GM06990 (cell line): ENCODE results near the gene DCUN1D1.

ENCODE experiments used
- DNase-seq: peaks from one replicate; pipeline ENCODE4 v3.0.0-alpha.2; 2011; ENCODE audit not compliant: insufficient read length; ENCODE audit errors: extremely low read depth
- H3K27me3 ChIP-seq: replicated peaks from 2 replicates; pipeline ENCODE4 v1.6.0; 2011; ENCODE audit warnings: low read length; ENCODE audit not compliant: control insufficient read depth, insufficient read depth
- H3K36me3 ChIP-seq: 2 replicates; pipeline ENCODE4 v1.5.1; 2011; ENCODE audit warnings: low read length; ENCODE audit not compliant: control insufficient read depth, insufficient read depth
- H3K4me3 ChIP-seq: replicated peaks from 2 replicates; pipeline ENCODE4 v1.5.1; 2011; ENCODE audit warnings: low read depth, mild to moderate bottlenecking, control low read depth, low read length
- TF ChIP-seq, protein P1 (sequence below): IDR thresholded peaks from 2 replicates; pipeline ENCODE4 v1.5.1; 2011; ENCODE audit warnings: low read length, control low read depth, mild to moderate bottlenecking, inconsistent platforms; ENCODE audit not compliant: insufficient read depth, poor library complexity, severe bottlenecking

The DCUN1D1 gene

DNA sequence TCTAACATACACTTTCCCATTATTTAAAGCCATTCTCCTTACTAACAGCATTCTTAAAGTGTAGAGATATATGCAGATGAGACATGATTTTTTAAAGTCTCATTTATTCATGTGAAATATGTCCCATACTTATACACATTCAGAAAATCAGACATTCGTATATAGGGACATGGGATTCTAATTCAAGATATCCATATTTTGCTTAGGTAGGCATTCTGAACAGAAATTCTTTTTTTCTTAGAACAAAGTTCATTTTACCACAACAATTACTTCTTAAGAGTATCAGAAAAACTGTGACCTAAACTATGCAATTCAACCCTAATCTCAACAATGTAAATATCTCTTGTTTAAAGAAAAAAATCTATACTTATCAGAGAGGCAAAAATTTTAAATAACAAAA lies 16.2 kb downstream of the DCUN1D1 start:
- no peaks in the 10 kb centered on the region for H3K27me3 ChIP-seq
- H3K36me3 ChIP-seq = no peaks in the 10 kb centered on the region; the same call in 1 of the 2 replicates
- no peak for DNase-seq
- TF ChIP-seq, protein P1, sequence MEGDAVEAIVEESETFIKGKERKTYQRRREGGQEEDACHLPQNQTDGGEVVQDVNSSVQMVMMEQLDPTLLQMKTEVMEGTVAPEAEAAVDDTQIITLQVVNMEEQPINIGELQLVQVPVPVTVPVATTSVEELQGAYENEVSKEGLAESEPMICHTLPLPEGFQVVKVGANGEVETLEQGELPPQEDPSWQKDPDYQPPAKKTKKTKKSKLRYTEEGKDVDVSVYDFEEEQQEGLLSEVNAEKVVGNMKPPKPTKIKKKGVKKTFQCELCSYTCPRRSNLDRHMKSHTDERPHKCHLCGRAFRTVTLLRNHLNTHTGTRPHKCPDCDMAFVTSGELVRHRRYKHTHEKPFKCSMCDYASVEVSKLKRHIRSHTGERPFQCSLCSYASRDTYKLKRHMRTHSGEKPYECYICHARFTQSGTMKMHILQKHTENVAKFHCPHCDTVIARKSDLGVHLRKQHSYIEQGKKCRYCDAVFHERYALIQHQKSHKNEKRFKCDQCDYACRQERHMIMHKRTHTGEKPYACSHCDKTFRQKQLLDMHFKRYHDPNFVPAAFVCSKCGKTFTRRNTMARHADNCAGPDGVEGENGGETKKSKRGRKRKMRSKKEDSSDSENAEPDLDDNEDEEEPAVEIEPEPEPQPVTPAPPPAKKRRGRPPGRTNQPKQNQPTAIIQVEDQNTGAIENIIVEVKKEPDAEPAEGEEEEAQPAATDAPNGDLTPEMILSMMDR = no peak
- H3K4me3 ChIP-seq = no peak overlapping the region

DNA sequence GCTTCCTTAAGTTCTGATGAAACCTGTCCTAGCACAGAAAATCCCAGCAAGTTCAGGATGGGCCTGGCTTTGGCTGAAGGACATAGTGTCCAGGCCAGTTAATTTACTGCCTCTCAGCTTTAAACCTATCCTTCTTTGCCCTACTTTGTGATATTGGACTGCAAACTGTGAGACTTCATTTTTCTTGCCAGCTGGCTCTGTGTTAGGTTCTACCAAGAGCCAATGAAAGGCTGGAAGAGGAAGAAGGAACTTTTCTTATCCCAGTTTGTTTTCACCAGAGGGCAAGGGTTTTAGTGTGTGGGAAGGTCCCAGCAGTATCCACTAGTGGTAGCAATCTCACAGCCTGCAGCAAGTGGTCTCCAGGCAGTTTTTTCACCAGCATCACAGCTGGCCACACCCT lies 18.2 kb downstream of the DCUN1D1 start:
- H3K4me3 ChIP-seq = no peak overlapping the region
- no peak for DNase-seq
- no peaks in the 10 kb centered on the region; the same call in 1 of the 2 replicates for H3K36me3 ChIP-seq
- H3K27me3 ChIP-seq = no peaks in the 10 kb centered on the region
- TF ChIP-seq, protein P1 = no peak

DNA sequence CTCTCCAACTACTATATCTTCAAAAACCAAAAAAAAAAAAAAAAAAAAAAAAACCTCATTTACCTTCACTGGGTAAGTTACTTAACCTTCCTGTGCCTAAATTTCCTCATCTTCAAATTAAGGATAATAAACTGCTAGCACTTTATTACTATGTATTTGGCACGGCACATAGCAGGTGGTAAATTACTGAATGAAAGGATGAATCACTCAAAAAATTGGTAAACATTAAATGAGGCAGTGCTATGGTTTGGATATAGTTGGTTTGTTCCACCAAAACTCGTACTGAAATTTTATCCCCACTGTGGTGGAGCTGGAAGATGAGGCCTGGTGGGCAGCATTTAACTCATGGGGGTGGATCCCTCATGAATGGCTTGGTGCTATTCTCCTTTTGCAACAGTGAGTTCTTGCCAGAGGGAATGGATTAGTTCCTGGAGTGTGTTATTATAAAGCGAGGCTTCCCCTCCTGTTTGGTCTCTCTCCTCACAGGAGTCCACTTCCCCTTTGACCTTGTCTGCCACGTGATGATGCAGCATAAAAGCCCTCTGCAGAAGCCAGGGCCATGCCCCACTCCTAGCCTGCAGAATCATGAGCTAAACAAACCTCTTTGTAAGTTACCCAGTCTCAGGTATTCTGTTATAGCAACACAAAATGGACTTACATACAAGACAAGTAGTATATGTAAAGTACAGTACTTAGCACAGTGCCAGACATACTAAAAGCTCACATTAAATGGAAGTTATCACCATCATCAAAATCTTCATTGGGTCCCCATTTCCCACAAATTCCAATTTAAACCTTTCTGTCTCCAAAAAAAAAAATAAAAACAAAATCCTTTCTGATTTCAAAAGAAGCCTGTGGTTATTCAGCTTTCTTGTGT lies 20.6 kb downstream of the DCUN1D1 start:
- DNase-seq = no peak
- H3K36me3 ChIP-seq = no peaks in the 10 kb centered on the region; the same call in 1 of the 2 replicates
- TF ChIP-seq, protein P1 = no peak

DNA sequence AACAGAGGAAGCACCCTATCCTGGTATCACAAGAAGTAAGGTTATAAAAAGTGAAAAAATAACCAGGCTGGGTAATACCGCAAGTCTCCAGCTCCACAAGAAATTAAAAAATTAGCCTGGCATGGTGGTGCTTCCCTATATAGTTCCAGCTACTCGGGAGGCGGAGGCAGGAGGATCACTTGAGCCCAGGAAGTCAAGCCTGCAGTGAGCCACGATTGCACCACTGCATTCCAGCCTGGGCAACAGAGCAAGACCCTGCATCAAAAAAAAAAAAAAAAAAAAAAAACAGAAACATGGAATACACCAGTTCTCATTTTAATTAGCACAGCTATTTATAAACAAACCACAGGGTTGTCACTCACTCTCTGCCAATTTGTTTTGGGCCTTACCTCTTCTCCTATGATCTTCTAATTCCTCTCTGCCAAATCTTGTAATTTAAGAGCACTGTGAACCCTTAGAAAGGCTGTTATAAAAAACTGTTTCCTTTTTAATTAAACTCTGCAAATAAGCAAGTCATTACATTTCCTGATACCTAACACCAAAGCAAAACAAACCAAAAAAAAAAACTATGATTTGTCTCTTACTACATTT lies 22.6 kb downstream of the DCUN1D1 start:
- DNase-seq = no peak
- H3K36me3 ChIP-seq = no peaks in the 10 kb centered on the region; the same call in none of the 2 replicates

More for the DNA sequence above, 20.6 kb downstream of the DCUN1D1 start:
- no peak overlapping the region for H3K4me3 ChIP-seq
- no peaks in the 10 kb centered on the region for H3K27me3 ChIP-seq

DNA sequence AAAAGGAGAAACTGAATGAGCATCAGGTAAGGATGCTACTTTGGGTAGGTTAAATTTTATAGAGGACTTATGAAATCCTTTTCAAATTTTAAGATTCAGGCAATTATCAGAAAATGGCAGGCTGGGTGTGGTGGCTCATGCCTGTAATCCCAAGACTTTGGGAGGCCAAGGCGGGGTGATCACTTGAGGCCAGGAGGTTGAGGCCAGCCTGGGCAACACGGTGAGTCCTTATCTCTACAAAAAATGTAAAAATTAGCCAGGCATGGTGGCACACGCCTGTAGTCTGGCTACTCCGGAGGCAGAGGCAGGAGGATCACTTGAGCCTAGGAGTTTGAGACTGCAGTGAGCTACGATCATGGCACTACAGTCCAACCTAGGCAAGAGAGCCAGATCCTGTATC lies 23.1 kb downstream of the DCUN1D1 start:
- TF ChIP-seq, protein P1 = no peak
- DNase-seq = no peak
- H3K27me3 ChIP-seq = no peaks in the 10 kb centered on the region
- no peaks in the 10 kb centered on the region; the same call in none of the 2 replicates for H3K36me3 ChIP-seq
- H3K4me3 ChIP-seq = no peak overlapping the region

More for the DNA sequence above, 22.6 kb downstream of the DCUN1D1 start:
- TF ChIP-seq, protein P1 = no peak
- Histone ChIP-seq H3K4me3 (no peak overlapping the region), H3K27me3 (no peaks in the 10 kb centered on the region)
